B cell (primary cell): ENCODE measurements around the gene UACA. TPM values are rescaled to one million over a fixed set of nuclear protein-coding genes. Genes with fewer than 3 reads are reported as not detected.

ENCODE experiments used
- ATAC-seq: fragments of 200-7000 bp; cut with Tn5 transposase; one replicate; pipeline ENCODE4 v1.10.0; 2021; ENCODE audit warnings: low read depth, mild to moderate bottlenecking, moderate number of reproducible peaks, moderate library complexity
- CTCF ChIA-PET: fragments of 350-600 bp; sonication (Branson Sonifier 250); formaldehyde crosslinking; loops from one replicate; lab custom pipeline; 2021; ENCODE audit warnings: antibody characterized with exemption, inconsistent platforms; lab: Charles Lee
- POLR2A ChIA-PET: fragments of 350-600 bp; sonication (Branson Sonifier 250); formaldehyde crosslinking; loops from one replicate; lab custom pipeline; 2021; ENCODE audit warnings: antibody characterized with exemption; lab: Charles Lee
- DNase-seq: peaks from one replicate; pipeline ENCODE4 v3.0.0; 2013
- H2AFZ ChIP-seq: 2 replicates; pipeline ENCODE4 v1.6.1; 2012; ENCODE audit warnings: mild to moderate bottlenecking, low read depth, low read length; ENCODE audit not compliant: insufficient read depth, poor library complexity, severe bottlenecking
- H3K27ac ChIP-seq, 2 donors: 1 replicate in 1 of 2; 2 replicates in 1 of 2; pipeline ENCODE4 v1.5.1; 2012 to 2013; ENCODE audit warnings: low read length in 2 of 2, mild to moderate bottlenecking in 2 of 2, moderate library complexity in 1 of 2
- H3K27me3 ChIP-seq, 4 experiments: fragments of 200-600 bp in 1 of 4; sonication (generic) in 1 of 4; replicated peaks in 1 of 4; 1 replicate in 2 of 4; 2 replicates in 2 of 4; pipeline versions ENCODE4 v1.6.1 to v1.7.0; 2013 to 2016; ENCODE audit warnings: low read length in 3 of 4, mild to moderate bottlenecking in 2 of 4, mixed read lengths in 1 of 4, moderate library complexity in 1 of 4; ENCODE audit not compliant: insufficient read depth in 4 of 4, control insufficient read depth in 3 of 4; ENCODE audit errors: control extremely low read depth in 1 of 4
- H3K36me3 ChIP-seq, 2 experiments: replicated peaks in 1 of 2; 1 replicate in 1 of 2; 2 replicates in 1 of 2; pipeline versions ENCODE4 v1.6.1 to v1.7.1; 2013; ENCODE audit warnings: low read length in 1 of 2; ENCODE audit not compliant: insufficient read depth in 2 of 2, control insufficient read depth in 1 of 2; ENCODE audit errors: control extremely low read depth in 1 of 2, extremely low read depth in 1 of 2
- H3K4me1 ChIP-seq, 2 donors: fragments of 200-600 bp in 1 of 2; sonication (generic) in 1 of 2; 1 replicate in 1 of 2; 2 replicates in 1 of 2; pipeline versions ENCODE4 v1.5.1 to v1.6.1; 2013 to 2017; ENCODE audit warnings: low read length in 2 of 2; ENCODE audit not compliant: control insufficient read depth in 2 of 2, insufficient read depth in 2 of 2
- H3K4me2 ChIP-seq: replicated peaks from 2 replicates; pipeline ENCODE3; 2012; ENCODE audit warnings: mild to moderate bottlenecking, low read depth, low read length; ENCODE audit not compliant: poor library complexity, severe bottlenecking
- H3K4me3 ChIP-seq, 5 experiments: fragments of 200-600 bp in 1 of 5; sonication (generic) in 1 of 5; 1 replicate in 3 of 5; 2 replicates in 2 of 5; pipeline versions ENCODE4 v1.5.1 to v1.7.0; 2011 to 2016; ENCODE audit warnings: low read length in 4 of 5, mild to moderate bottlenecking in 4 of 5, low read depth in 2 of 5, control low read depth in 1 of 5, moderate library complexity in 1 of 5; ENCODE audit not compliant: insufficient read depth in 1 of 5; ENCODE audit errors: control extremely low read depth in 1 of 5, extremely low read depth in 1 of 5
- H3K79me2 ChIP-seq: fragments of 200-600 bp; sonication (generic); one replicate; pipeline ENCODE4 v1.6.0; 2016; ENCODE audit warnings: low read length; ENCODE audit not compliant: control insufficient read depth, insufficient read depth
- H3K9ac ChIP-seq: fragments of 200-600 bp; sonication (generic); 2 replicates; pipeline ENCODE4 v1.6.1; 2017; ENCODE audit warnings: mild to moderate bottlenecking, low read length, moderate library complexity
- H3K9me3 ChIP-seq, 3 donors: one replicate each; pipeline versions ENCODE4 v1.6.1 to v1.7.1; 2013; ENCODE audit warnings: low read length in 2 of 3; ENCODE audit not compliant: control insufficient read depth in 2 of 3, insufficient read depth in 1 of 3; ENCODE audit errors: control extremely low read depth in 1 of 3
- H4K20me1 ChIP-seq: 2 replicates; pipeline ENCODE4 v1.6.0; 2012; ENCODE audit warnings: mild to moderate bottlenecking, low read length; ENCODE audit not compliant: insufficient read depth, control insufficient read depth, poor library complexity, severe bottlenecking
- H3K27ac Mint-ChIP-seq: one replicate; pipeline ENCODE4 v1.8.0; 2021; ENCODE audit warnings: mixed read lengths
- H3K27me3 Mint-ChIP-seq: one replicate; pipeline ENCODE4 v1.8.0; 2021; ENCODE audit warnings: mixed read lengths
- H3K4me1 Mint-ChIP-seq: one replicate; pipeline ENCODE4 v1.8.0; 2021; ENCODE audit warnings: mixed read lengths
- H3K4me3 Mint-ChIP-seq: one replicate; pipeline ENCODE4 v1.8.0; 2021; ENCODE audit warnings: mixed read lengths
- H3K9me3 Mint-ChIP-seq: one replicate; pipeline ENCODE4 v1.8.0; 2022; ENCODE audit warnings: mixed read lengths; ENCODE audit not compliant: insufficient read depth
- EZH2 ChIP-seq: IDR thresholded peaks from 2 replicates; pipeline ENCODE4 v1.6.1; 2012; ENCODE audit warnings: borderline replicate concordance, low read depth, mild to moderate bottlenecking, moderate library complexity, low read length; ENCODE audit not compliant: insufficient read depth, poor library complexity, severe bottlenecking
- WGBS: methylation state at CpG from one replicate; pipeline ENCODE4 v1.1.5; 2013; ENCODE audit warnings: missing lambda C conversion rate; ENCODE audit not compliant: insufficient coverage; 5-methylcytosine and 5-hydroxymethylcytosine counted together
- intact Hi-C: fragments of 100-400 bp; cut with micrococcal nuclease; formaldehyde crosslinking; loops from one replicate; pipeline ENCODE4 v1.10.0; 2022
- polyA plus RNA-seq: library from polyadenylated mRNA; depleted of rRNA; stranded (reverse); fragments of >200 nt; gene quantifications from 2 replicates; pipeline ENCODE4 v1.2.3, GENCODE V29; 2012
- total RNA-seq, 2 donors: library from RNA; stranded (reverse); fragments of 120-200 nt in 1 of 2; gene quantifications; 1 replicate in 1 of 2; 2 replicates in 1 of 2; pipeline versions ENCODE4 v1.2.3 to v1.2.4, GENCODE V29; 2013 to 2022
- TF ChIP-seq, protein P1 (sequence below): fragments of 200-600 bp; IDR thresholded peaks from one replicate; pipeline ENCODE4 v1.8.0; 2022; ENCODE audit warnings: antibody characterized with exemption, mild to moderate bottlenecking

UACA gene
- total and polyA plus RNA-seq, 2 donors (not counting 1 experiment from before 2014, with no cell fraction given) = 2.7 to 3.3 TPM

DNA sequence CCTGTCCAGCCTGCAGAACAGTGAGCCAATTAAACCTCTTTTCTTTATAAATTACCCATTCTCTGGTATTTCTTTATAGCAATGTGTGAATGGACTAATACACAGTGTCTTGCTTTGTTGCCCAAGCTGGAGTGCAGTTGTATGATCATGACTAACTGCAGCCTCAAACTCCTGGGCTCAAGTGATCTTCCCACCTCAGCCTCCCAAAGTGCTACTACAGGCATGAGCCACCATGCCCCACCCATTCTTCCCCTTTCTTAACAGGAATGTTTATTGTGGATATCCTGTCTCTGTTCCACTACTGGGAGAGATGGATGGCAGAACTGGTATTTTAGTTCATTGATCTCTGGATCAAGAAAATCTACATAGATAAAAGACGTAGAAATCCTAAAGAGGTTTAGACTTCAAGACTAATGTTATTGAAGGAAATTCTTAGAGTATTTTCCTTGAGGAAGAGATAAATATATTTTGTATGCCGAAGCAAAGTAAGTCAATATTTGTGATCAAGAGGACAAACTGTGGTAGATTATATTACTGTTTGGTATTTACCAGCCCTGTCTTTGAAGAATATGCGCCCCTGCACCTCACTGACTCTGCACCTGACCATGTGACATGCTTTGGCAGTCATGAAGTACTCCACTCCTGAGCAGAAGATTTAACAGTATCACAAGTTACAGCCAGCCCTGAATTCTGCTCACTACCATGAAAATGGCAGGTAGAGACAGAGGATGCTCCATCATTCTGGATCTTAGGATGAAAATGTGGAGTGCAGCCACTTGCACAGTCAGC is 42.9 kb downstream of the UACA start:
- Histone ChIP-seq H3K27ac (no peak overlapping the region), H3K4me1 (no peaks in the 10 kb centered on the region), H4K20me1 (no peaks in the 10 kb centered on the region), H3K79me2 (no peaks in the 10 kb centered on the region), H3K4me3 (no peak overlapping the region), H3K9ac (no peak overlapping the region), H3K36me3 (no peaks in the 10 kb centered on the region), H2AFZ (no peak overlapping the region), H3K9me3 (no peaks in the 10 kb centered on the region), H3K27me3 (peaks cover 0 to 8% (median 2%) of the 10 kb centered on the region in 4 experiments), H3K4me2 (no peak overlapping the region)
- ATAC-seq (no peak), DNase-seq (no peak)
- Mint-ChIP-seq H3K27ac (no peak overlapping the region), H3K4me3 (no peak overlapping the region), H3K4me1 (no peaks in the 10 kb centered on the region), H3K9me3 (no peaks in the 10 kb centered on the region), H3K27me3 (peaks cover 4% of the 10 kb centered on the region)
- no peak for TF ChIP-seq EZH2
- intact Hi-C loops = loop anchor here (10.0 kb wide), 2 partner anchors 1146 to 1246 kb away; no protein-coding TSS in a partner anchor
- ChIA-PET POLR2A (no interaction called here), CTCF (no interaction called here)
- 100% methylated on average over 2 of the region's 3 CpGs for WGBS

- no peaks in the 10 kb centered on the region for H3K9me3 ChIP-seq
- ChIA-PET POLR2A (no interaction called here), CTCF (interaction anchor here (0.5 to 2.1 kb wide), 2 partner anchors 95 to 1241 kb away, joined by 3 to 6 read pairs; no protein-coding TSS in a partner anchor)
- Mint-ChIP-seq H3K9me3 (no peaks in the 10 kb centered on the region), H3K27ac (no peak overlapping the region), H3K4me1 (no peaks in the 10 kb centered on the region), H3K27me3 (peaks cover 13% of the 10 kb centered on the region), H3K4me3 (no peak overlapping the region)
- peaks cover 0 to 8% (median 2%) of the 10 kb centered on the region in 4 experiments for H3K27me3 ChIP-seq
- H2AFZ ChIP-seq = no peak overlapping the region
- intact Hi-C loops = no loop called here
- TF ChIP-seq, protein P1, sequence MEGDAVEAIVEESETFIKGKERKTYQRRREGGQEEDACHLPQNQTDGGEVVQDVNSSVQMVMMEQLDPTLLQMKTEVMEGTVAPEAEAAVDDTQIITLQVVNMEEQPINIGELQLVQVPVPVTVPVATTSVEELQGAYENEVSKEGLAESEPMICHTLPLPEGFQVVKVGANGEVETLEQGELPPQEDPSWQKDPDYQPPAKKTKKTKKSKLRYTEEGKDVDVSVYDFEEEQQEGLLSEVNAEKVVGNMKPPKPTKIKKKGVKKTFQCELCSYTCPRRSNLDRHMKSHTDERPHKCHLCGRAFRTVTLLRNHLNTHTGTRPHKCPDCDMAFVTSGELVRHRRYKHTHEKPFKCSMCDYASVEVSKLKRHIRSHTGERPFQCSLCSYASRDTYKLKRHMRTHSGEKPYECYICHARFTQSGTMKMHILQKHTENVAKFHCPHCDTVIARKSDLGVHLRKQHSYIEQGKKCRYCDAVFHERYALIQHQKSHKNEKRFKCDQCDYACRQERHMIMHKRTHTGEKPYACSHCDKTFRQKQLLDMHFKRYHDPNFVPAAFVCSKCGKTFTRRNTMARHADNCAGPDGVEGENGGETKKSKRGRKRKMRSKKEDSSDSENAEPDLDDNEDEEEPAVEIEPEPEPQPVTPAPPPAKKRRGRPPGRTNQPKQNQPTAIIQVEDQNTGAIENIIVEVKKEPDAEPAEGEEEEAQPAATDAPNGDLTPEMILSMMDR = no peak
- no peak for TF ChIP-seq EZH2
- H3K4me3 ChIP-seq = no peak overlapping the region
- no peaks in the 10 kb centered on the region for H3K79me2 ChIP-seq
- ATAC-seq = no peak
- no peak overlapping the region for H3K4me2 ChIP-seq
- no peaks in the 10 kb centered on the region for H3K36me3 ChIP-seq
- no peak overlapping the region for H3K9ac ChIP-seq
- DNase-seq = no peak
- H3K4me1 ChIP-seq = peaks cover 0 to under 1% of the 10 kb centered on the region in 2 donors
- H3K27ac ChIP-seq = no peak overlapping the region
- no peaks in the 10 kb centered on the region for H4K20me1 ChIP-seq
These were observed 46.0 kb downstream of the UACA start for GRCh38 chr15:70717237-70717793.
